HepG2 (cell line): Measurements from ENCODE around the gene CDKN1A. TPM values are rescaled to one million over a fixed set of nuclear protein-coding genes. Genes with fewer than 3 reads are reported as not detected.

Experiments used
- ATAC-seq: fragments of 200-7000 bp; cut with Tn5 transposase; 3 replicates; pipeline ENCODE4 v1.9.1; 2020; ENCODE audit warnings: mild to moderate bottlenecking, moderate library complexity
- BruUV-seq: library from RNA; stranded (reverse); fragments of 400-500 nt; replicated peaks from 2 replicates; lab custom pipeline; 2021; lab: Mats Ljungman, UMichigan
- CTCF ChIA-PET: fragments of 300-600 bp; formaldehyde crosslinking; extraction: SDS; loops from one replicate; lab custom pipeline; 2021; ENCODE audit warnings: low total read pairs, inconsistent platforms, low intra/inter-chr PET ratio; lab: Yijun Ruan, JAX
- POLR2A ChIA-PET: fragments of 350-600 bp; sonication (Branson Sonifier 250); formaldehyde crosslinking; loops from one replicate; lab custom pipeline; 2020; ENCODE audit warnings: antibody characterized with exemption, inconsistent platforms; lab: Yijun Ruan, JAX
- DNase-seq: peaks from one replicate; pipeline ENCODE4 v3.0.0-alpha.2; 2015; ENCODE audit warnings: low spot score
- FAIRE-seq: peaks from 3 replicates; lab custom pipeline; 2011; peaks lifted over from hg19 to GRCh38; lab: Jason Lieb, UNC
- H2AFZ ChIP-seq: one replicate; pipeline ENCODE4 v1.6.1; 2011; ENCODE audit warnings: low read length, inconsistent platforms
- H3K27ac ChIP-seq: fragments of 300-600 bp; 3 replicates; pipeline ENCODE4 v1.8.0; 2011; ENCODE audit warnings: mixed run types, mild to moderate bottlenecking, mixed read lengths, low read length, inconsistent platforms; ENCODE audit not compliant: insufficient read depth; ENCODE audit errors: extremely low read length
- H3K27me3 ChIP-seq, 2 experiments: fragments of 200-600 bp in 1 of 2; 2 replicates in 1 of 2; 3 replicates in 1 of 2; pipeline versions ENCODE4 v1.6.0 to v1.8.0; 2011; ENCODE audit warnings: low read length in 2 of 2, mild to moderate bottlenecking in 2 of 2, moderate library complexity in 2 of 2, inconsistent platforms in 1 of 2; ENCODE audit not compliant: insufficient read depth in 2 of 2, control insufficient read depth in 1 of 2
- H3K36me3 ChIP-seq, 2 experiments: fragments of 200-600 bp in 1 of 2; replicated peaks in 1 of 2; 2 replicates in 1 of 2; 3 replicates in 1 of 2; pipeline versions ENCODE4 v1.5.1 to v1.8.0; 2011; ENCODE audit warnings: low read length in 2 of 2, inconsistent platforms in 1 of 2; ENCODE audit not compliant: insufficient read depth in 2 of 2, control insufficient read depth in 1 of 2
- H3K4me1 ChIP-seq: 2 replicates; pipeline ENCODE4 v1.5.1; 2012; ENCODE audit warnings: low read length, inconsistent platforms; ENCODE audit not compliant: insufficient read depth
- H3K4me2 ChIP-seq: 2 replicates; pipeline ENCODE4 v1.6.0; 2011; ENCODE audit warnings: low read depth, low read length, inconsistent platforms
- H3K4me3 ChIP-seq, 3 experiments: fragments of 200-600 bp in 1 of 3; sonication (generic), shearing (Covaris generic) in 1 of 3; replicated peaks in 1 of 3; 2 replicates each; pipeline ENCODE4 v1.5.1; 2011 to 2016; ENCODE audit warnings: low read length in 3 of 3, inconsistent platforms in 2 of 3, low read depth in 2 of 3, mild to moderate bottlenecking in 2 of 3, control low read depth in 1 of 3, mixed read lengths in 1 of 3; ENCODE audit not compliant: insufficient read depth in 1 of 3
- H3K79me2 ChIP-seq: one replicate; pipeline ENCODE4 v1.6.1; 2011; ENCODE audit warnings: low read length, inconsistent platforms; ENCODE audit not compliant: insufficient read depth
- H3K9ac ChIP-seq: 2 replicates; pipeline ENCODE4 v1.6.0; 2011; ENCODE audit warnings: mild to moderate bottlenecking, low read depth, low read length, inconsistent platforms; ENCODE audit not compliant: insufficient read depth
- H3K9me3 ChIP-seq: 2 replicates; pipeline ENCODE4 v1.5.1; 2012; ENCODE audit warnings: mild to moderate bottlenecking, low read length
- H4K20me1 ChIP-seq: 2 replicates; pipeline ENCODE4 v1.6.0; 2011; ENCODE audit warnings: inconsistent platforms, mild to moderate bottlenecking, low read length, moderate library complexity; ENCODE audit not compliant: insufficient read depth
- ATF4 ChIP-seq, 2 experiments: fragments of 450-650 bp in 1 of 2; sonication (generic) in 1 of 2; formaldehyde crosslinking; IDR thresholded peaks; 2 replicates each; pipeline versions ENCODE4 v1.5.0 to v1.8.0; 2020 to 2022; ENCODE audit warnings: mild to moderate bottlenecking in 1 of 2, missing genetic modification reagents in 1 of 2
- CERS6 ChIP-seq: sonication (generic); formaldehyde crosslinking; IDR thresholded peaks from 2 replicates; pipeline ENCODE4 v1.5.0; 2020; ENCODE audit warnings: missing genetic modification reagents
- FLYWCH1 ChIP-seq: sonication (generic); formaldehyde crosslinking; IDR thresholded peaks from 2 replicates; pipeline ENCODE4 v1.8.1; 2023; ENCODE audit warnings: mild to moderate bottlenecking, missing genetic modification reagents
- NFE2 ChIP-seq: sonication (generic); formaldehyde crosslinking; IDR thresholded peaks from 2 replicates; pipeline ENCODE4 v1.4.0; 2020; ENCODE audit warnings: missing genetic modification reagents
- SCMH1 ChIP-seq: sonication (generic); formaldehyde crosslinking; IDR thresholded peaks from 2 replicates; pipeline ENCODE4 v1.9.0; 2021; ENCODE audit warnings: missing genetic modification reagents, mild to moderate bottlenecking, borderline replicate concordance
- ZNF142 ChIP-seq: sonication (generic); formaldehyde crosslinking; IDR thresholded peaks from 2 replicates; pipeline ENCODE4 v1.4.0; 2020; ENCODE audit warnings: missing genetic modification reagents
- ZNF160 ChIP-seq: sonication (generic); formaldehyde crosslinking; IDR thresholded peaks from 2 replicates; pipeline ENCODE4 v1.8.0; 2022; ENCODE audit warnings: mild to moderate bottlenecking, inconsistent platforms, missing genetic modification reagents
- WGBS: methylation state at CpG from one replicate; pipeline ENCODE4 v1.1.6; 2017; ENCODE audit warnings: low lambda C conversion rate; 5-methylcytosine and 5-hydroxymethylcytosine counted together
- in situ Hi-C: cut with HindIII; loops from 2 replicates; pipeline ENCODE4 v1.10.0; 2017; ENCODE audit warnings: low pct_unique_long_range_greater_than_20kb; ENCODE audit not compliant: extremely low pct_ligation_motif_present
- intact Hi-C: fragments of 100-400 bp; cut with micrococcal nuclease; formaldehyde crosslinking; loops from one replicate; pipeline ENCODE4 v1.10.0; 2022; ENCODE audit not compliant: unreplicated experiment
- polyA plus RNA-seq, 8 experiments: library from polyadenylated mRNA; depleted of rRNA in 3 of 8; stranded (reverse) in 7 of 8; unstranded in 1 of 8; fragments of >200 nt; fragmentation: Illumina TruSeq in 4 of 8; extraction: Trizol in 4 of 8; gene quantifications; 2 replicates each; pipeline versions ENCODE4 v1.2.1 to v1.2.3, GENCODE V29; 2011 to 2016; ENCODE audit warnings: low read depth in 4 of 8, missing spikeins in 1 of 8, mixed read lengths in 1 of 8; ENCODE audit not compliant: insufficient read depth in 1 of 8
- total RNA-seq, 5 experiments: library from RNA; depleted of rRNA; stranded (reverse); fragments of >200 nt; fragmentation: Illumina TruSeq; extraction: Trizol; gene quantifications; 2 replicates each; pipeline ENCODE4 v1.2.3, GENCODE V29; 2016; ENCODE audit warnings: low read depth in 1 of 5

Gene CDKN1A
- total and polyA plus RNA-seq, 2 of the 13 experiments (the other 11 are each of a cell fraction or from before 2014, with no cell fraction given) = 60.7 to 92.1 TPM

GRCh38 chr6:36717871-36718540 lies 39.5 kb downstream of the CDKN1A start:
- Histone ChIP-seq H3K4me3 (no peak overlapping the region), H3K27ac (no peak overlapping the region), H3K79me2 (no peaks in the 10 kb centered on the region), H3K9ac (no peak overlapping the region), H2AFZ (no peak overlapping the region), H3K4me2 (no peak overlapping the region), H3K27me3 (peaks cover 19 to 78% of the 10 kb centered on the region in 2 experiments; a peak in 4 of 5 replicates), H3K4me1 (no peaks in the 10 kb centered on the region), H3K9me3 (no peaks in the 10 kb centered on the region), H4K20me1 (no peaks in the 10 kb centered on the region), H3K36me3 (no peaks in the 10 kb centered on the region)
- in situ Hi-C loops = no loop called here
- ChIA-PET CTCF (no interaction called here), POLR2A (no interaction called here)
- peak; percentile 7; the same call in 1 of the 3 replicates for ATAC-seq
- TF ChIP-seq ZNF160 (CRISPR knock-in tag) (no peak), CERS6 (CRISPR knock-in tag) (no peak), ZNF142 (no peak), ATF4 (CRISPR knock-in tag; IDR thresholded peaks at IDR 0.05) (no peak), NFE2 (CRISPR knock-in tag) (no peak), SCMH1 (CRISPR knock-in tag) (no peak), FLYWCH1 (CRISPR knock-in tag) (no peak)
- no TSS peak for BruUV-seq
- no peak for FAIRE-seq
- no peak for DNase-seq
- 12% methylated on average over 11 of the region's 12 CpGs for WGBS
- intact Hi-C loops = no loop called here
